ACC112 (cell line): ENCODE measurements around the gene SECTM1.
"Not testable (repeated sequence)": the region's sequence is repeated elsewhere in the genome, so short reads cannot be mapped to it uniquely, and the experiment has no call there.

Experiments used
- H2AFZ ChIP-seq: fragments of 200-600 bp; sonication (generic); one replicate; pipeline ENCODE4 v1.6.0; 2017; ENCODE audit warnings: antibody characterized with exemption, low read length; ENCODE audit not compliant: unreplicated experiment
- H3K27ac ChIP-seq: fragments of 200-600 bp; sonication (generic); 2 replicates; pipeline ENCODE4 v1.5.1; 2014; ENCODE audit warnings: low read depth, mild to moderate bottlenecking, antibody characterized with exemption, low read length, moderate library complexity
- H3K27me3 ChIP-seq: fragments of 200-600 bp; sonication (generic); 2 replicates; pipeline ENCODE4 v1.6.1; 2014; ENCODE audit warnings: mild to moderate bottlenecking, antibody characterized with exemption, low read length, moderate library complexity, mixed read lengths; ENCODE audit not compliant: insufficient read depth
- H3K36me3 ChIP-seq: fragments of 200-600 bp; sonication (generic); 2 replicates; pipeline ENCODE4 v1.6.1; 2016; ENCODE audit warnings: mild to moderate bottlenecking, antibody characterized with exemption, low read length, moderate library complexity, mixed read lengths; ENCODE audit not compliant: insufficient read depth
- H3K4me1 ChIP-seq: fragments of 200-600 bp; sonication (generic); one replicate; pipeline ENCODE4 v1.6.1; 2016; ENCODE audit warnings: low read length, mixed read lengths; ENCODE audit not compliant: insufficient read depth, unreplicated experiment, control insufficient read depth
- H3K4me3 ChIP-seq: fragments of 200-600 bp; sonication (generic); 2 replicates; pipeline ENCODE4 v1.5.1; 2014; ENCODE audit warnings: mild to moderate bottlenecking, low read depth, low read length
- H3K79me2 ChIP-seq: fragments of 200-600 bp; sonication (generic); one replicate; pipeline ENCODE4 v1.6.0; 2016; ENCODE audit warnings: low read length; ENCODE audit not compliant: control insufficient read depth, unreplicated experiment, insufficient read depth

The SECTM1 gene

GRCh38 chr17:82375359-82376041, 41.9 kb upstream of the SECTM1 start:
- H2AFZ ChIP-seq = no peak overlapping the region
- no peaks in the 10 kb centered on the region for H3K79me2 ChIP-seq
- no peak overlapping the region for H3K4me3 ChIP-seq
- H3K36me3 ChIP-seq = no peaks in the 10 kb centered on the region
- H3K27me3 ChIP-seq = peaks cover 49% of the 10 kb centered on the region
- H3K4me1 ChIP-seq = no peaks in the 10 kb centered on the region
- H3K27ac ChIP-seq = no peak overlapping the region

- no peak overlapping the region for H3K4me3 ChIP-seq
- peaks cover 51% of the 10 kb centered on the region for H3K27me3 ChIP-seq
- no peaks in the 10 kb centered on the region for H3K36me3 ChIP-seq
- no peak overlapping the region for H2AFZ ChIP-seq
- H3K79me2 ChIP-seq = no peaks in the 10 kb centered on the region
- no peaks in the 10 kb centered on the region for H3K4me1 ChIP-seq
- H3K27ac ChIP-seq = no peak overlapping the region
Observed at GRCh38 chr17:82374626-82375331, 41.2 kb upstream of the SECTM1 start.

- Histone ChIP-seq H3K27me3 (peaks cover 57% of the 10 kb centered on the region), H3K27ac (no peak overlapping the region), H3K36me3 (no peaks in the 10 kb centered on the region), H3K79me2 (no peaks in the 10 kb centered on the region), H2AFZ (no peak overlapping the region), H3K4me1 (no peaks in the 10 kb centered on the region), H3K4me3 (no peak overlapping the region)
Observed at GRCh38 chr17:82373731-82374625, 40.4 kb upstream of the SECTM1 start.

GRCh38 chr17:82373072-82373452, 39.5 kb upstream of the SECTM1 start:
- H3K36me3 ChIP-seq, H3K79me2 ChIP-seq, H3K4me1 ChIP-seq, H3K27ac ChIP-seq, H2AFZ ChIP-seq, H3K4me3 ChIP-seq: not testable (repeated sequence)
- peaks cover 57% of the 10 kb centered on the region for H3K27me3 ChIP-seq

GRCh38 chr17:82372249-82373071, 38.9 kb upstream of the SECTM1 start:
- Histone ChIP-seq H2AFZ (no peak overlapping the region), H3K27ac (no peak overlapping the region), H3K4me1 (no peaks in the 10 kb centered on the region), H3K79me2 (no peaks in the 10 kb centered on the region), H3K36me3 (no peaks in the 10 kb centered on the region), H3K27me3 (peaks cover 57% of the 10 kb centered on the region), H3K4me3 (no peak overlapping the region)

GRCh38 chr17:82371333-82372248, 38.0 kb upstream of the SECTM1 start, which contains the start of gene UTS2R:
TSS of gene UTS2R (plus strand) at chr17:82371765. CDS start at chr17:82374325, 2,560 bp downstream.
- Histone ChIP-seq H3K27ac (no peak within 1 kb of the TSS), H3K27me3 (peaks cover 57% of the 10 kb centered on the region), H3K4me3 (peak within 1 kb of the TSS; percentile 64), H3K79me2 (no peaks in the 10 kb centered on the region), H2AFZ (peak within 1 kb of the TSS; percentile 55), H3K4me1 (no peaks in the 10 kb centered on the region), H3K36me3 (no peaks in the 10 kb centered on the region)

GRCh38 chr17:82370471-82371332, 37.1 kb upstream of the SECTM1 start:
- peak overlapping the region; percentile 64 for H3K4me3 ChIP-seq
- H3K27me3 ChIP-seq = peaks cover 54% of the 10 kb centered on the region
- peak overlapping the region; percentile 55 for H2AFZ ChIP-seq
- H3K27ac ChIP-seq = no peak overlapping the region
- H3K79me2 ChIP-seq = no peaks in the 10 kb centered on the region
- H3K36me3 ChIP-seq = no peaks in the 10 kb centered on the region
- no peaks in the 10 kb centered on the region for H3K4me1 ChIP-seq

- Histone ChIP-seq H3K79me2 (no peaks in the 10 kb centered on the region), H3K27ac (no peak overlapping the region), H3K36me3 (no peaks in the 10 kb centered on the region), H3K4me1 (no peaks in the 10 kb centered on the region), H3K27me3 (peaks cover 41% of the 10 kb centered on the region), H2AFZ (no peak overlapping the region), H3K4me3 (no peak overlapping the region)
Observed at GRCh38 chr17:82369211-82369610, 35.6 kb upstream of the SECTM1 start.
